K562 (cell line): ENCODE data around the gene GLYAT. TPM values are rescaled to one million over a fixed set of nuclear protein-coding genes. Genes with fewer than 3 reads are reported as not detected.

Experiments used
- ATAC-seq: fragments of 200-7000 bp; cut with Tn5 transposase; 3 replicates; pipeline ENCODE4 v1.9.1; 2020; ENCODE audit warnings: moderate library complexity
- BruUV-seq: library from RNA; stranded (reverse); fragments of 400-500 nt; replicated peaks from 2 replicates; lab custom pipeline; 2021; lab: Mats Ljungman, UMichigan
- CTCF ChIA-PET: fragments of 300-600 bp; formaldehyde crosslinking; extraction: SDS; loops from one replicate; lab custom pipeline; 2021; ENCODE audit warnings: low intra/inter-chr PET ratio; lab: Yijun Ruan, JAX
- POLR2A ChIA-PET: fragments of 300-600, 350-650 bp; sonication (Branson Sonifier 250); formaldehyde crosslinking; extraction: SDS; loops from one replicate; lab custom pipeline; 2021; ENCODE audit warnings: antibody characterized with exemption, inconsistent platforms; lab: Yijun Ruan, JAX
- DNase-seq, 4 experiments: peaks; one replicate each; pipeline versions ENCODE4 v3.0.0 to v3.0.0-alpha.2; 2011 to 2018; ENCODE audit warnings: low spot score in 3 of 4, mixed read lengths in 3 of 4; ENCODE audit errors: extremely low read depth in 1 of 4
- FAIRE-seq: peaks from 2 replicates; lab custom pipeline; 2011; peaks lifted over from hg19 to GRCh38; lab: Jason Lieb, UNC
- H2AFZ ChIP-seq: 2 replicates; pipeline ENCODE4 v1.6.0; 2011; ENCODE audit warnings: low read depth, low read length, control low read depth, inconsistent platforms
- H3K27ac ChIP-seq: fragments of 200-600 bp; 3 replicates; pipeline ENCODE4 v1.8.0; 2011; ENCODE audit warnings: low read depth, mild to moderate bottlenecking, control low read depth, inconsistent platforms, low read length, moderate library complexity, mixed read lengths; ENCODE audit errors: extremely low read depth
- H3K27me3 ChIP-seq, 2 experiments: fragments of 300-600 bp in 1 of 2; 2 replicates in 1 of 2; 3 replicates in 1 of 2; pipeline versions ENCODE4 v1.6.0 to v1.8.0; 2011; ENCODE audit warnings: inconsistent platforms in 2 of 2, low read length in 2 of 2, mild to moderate bottlenecking in 1 of 2, mixed read lengths in 1 of 2, moderate library complexity in 1 of 2; ENCODE audit not compliant: control insufficient read depth in 2 of 2, insufficient read depth in 2 of 2
- H3K36me3 ChIP-seq: fragments of 300-600 bp; 3 replicates; pipeline ENCODE4 v1.8.0; 2011; ENCODE audit warnings: mild to moderate bottlenecking, low read length, inconsistent platforms; ENCODE audit not compliant: control insufficient read depth, insufficient read depth
- H3K4me1 ChIP-seq, 2 experiments: fragments of 200-600 bp in 1 of 2; replicated peaks in 1 of 2; 2 replicates in 1 of 2; 3 replicates in 1 of 2; pipeline versions ENCODE4 v1.5.1 to v1.8.0; 2011; ENCODE audit warnings: inconsistent platforms in 2 of 2, low read length in 2 of 2, mild to moderate bottlenecking in 1 of 2, mixed read lengths in 1 of 2, moderate library complexity in 1 of 2; ENCODE audit not compliant: control insufficient read depth in 2 of 2, insufficient read depth in 2 of 2
- H3K4me2 ChIP-seq: 2 replicates; pipeline ENCODE4 v1.6.1; 2011; ENCODE audit warnings: low read length, control low read depth, inconsistent platforms, mixed read lengths; ENCODE audit not compliant: insufficient read depth
- H3K4me3 ChIP-seq: fragments of 200-600 bp; sonication (generic), shearing (Covaris generic); 2 replicates; pipeline ENCODE4 v1.5.1; 2016; ENCODE audit warnings: control low read depth, inconsistent platforms
- H3K79me2 ChIP-seq: fragments of 200-600 bp; 3 replicates; pipeline ENCODE4 v1.8.0; 2011; ENCODE audit warnings: low read length, inconsistent platforms; ENCODE audit not compliant: control insufficient read depth, insufficient read depth
- H3K9ac ChIP-seq, 2 experiments: 2 replicates each; pipeline versions ENCODE4 v1.6.0 to v1.6.1; 2011; ENCODE audit warnings: low read depth in 2 of 2, low read length in 2 of 2, control low read depth in 1 of 2, inconsistent platforms in 1 of 2, mild to moderate bottlenecking in 1 of 2, mixed read lengths in 1 of 2; ENCODE audit not compliant: insufficient read depth in 1 of 2
- H3K9me1 ChIP-seq: one replicate; pipeline ENCODE4 v1.6.0; 2011; ENCODE audit warnings: inconsistent platforms, mild to moderate bottlenecking, low read length, moderate library complexity; ENCODE audit not compliant: control insufficient read depth, insufficient read depth
- H3K9me3 ChIP-seq: replicated peaks from 2 replicates; pipeline ENCODE4 v1.5.1; 2011; ENCODE audit warnings: low read depth, low read length, inconsistent platforms; ENCODE audit not compliant: control insufficient read depth, insufficient read depth
- H4K20me1 ChIP-seq: replicated peaks from 2 replicates; pipeline ENCODE4 v1.6.1; 2011; ENCODE audit warnings: low read length, inconsistent platforms, mixed read lengths; ENCODE audit not compliant: control insufficient read depth, insufficient read depth
- ARID1B ChIP-seq: fragments of 450-650 bp; IDR thresholded peaks from 2 replicates; pipeline ENCODE4 v1.6.1; 2016; ENCODE audit warnings: antibody characterized with exemption, mild to moderate bottlenecking, inconsistent platforms
- DPF2 ChIP-seq: fragments of 450-650 bp; IDR thresholded peaks from 2 replicates; pipeline ENCODE4 v1.6.1; 2016
- ZFP36 ChIP-seq: fragments of 150-350 bp; IDR thresholded peaks from 2 replicates; pipeline ENCODE4 v1.6.1; 2018; ENCODE audit warnings: low read length, low read depth; ENCODE audit not compliant: partially characterized antibody
- ZNF239 ChIP-seq: fragments of 250-450 bp; sonication (Bioruptor Pico); IDR thresholded peaks from 2 replicates; pipeline ENCODE4 v1.4.0; 2020; ENCODE audit warnings: mild to moderate bottlenecking
- ZNF280B ChIP-seq: fragments of 250-450 bp; sonication (Bioruptor Pico); IDR thresholded peaks from 2 replicates; pipeline ENCODE4 v1.5.1; 2021; ENCODE audit warnings: mild to moderate bottlenecking
- WGBS: fragments of 100-300 bp; shearing (Covaris generic); methylation state at CpG from one replicate; pipeline ENCODE4 v1.1.6; 2016; ENCODE audit warnings: low coverage, mixed read lengths; ENCODE audit not compliant: insufficient coverage; ENCODE audit errors: missing lambda C conversion rate; 5-methylcytosine and 5-hydroxymethylcytosine counted together
- in situ Hi-C: fragments of 300-500 bp; cut with MboI; formaldehyde crosslinking; loops from 4 replicates; pipeline ENCODE4 v1.15.0; 2018; ENCODE audit warnings: inconsistent platforms, mixed read lengths
- intact Hi-C: fragments of 100-400 bp; cut with micrococcal nuclease; formaldehyde crosslinking; loops from 2 replicates; pipeline ENCODE4 v1.14.2; 2022
- polyA plus RNA-seq, 8 experiments: library from polyadenylated mRNA; depleted of rRNA in 4 of 8; stranded (reverse) in 5 of 8; unstranded in 3 of 8; fragments of >200 nt; fragmentation: Nextera tagmentation in 2 of 8; fragmentation: Illumina TruSeq in 1 of 8; extraction: Ambion mirVana in 2 of 8; extraction: Trizol in 1 of 8; gene quantifications; 2 replicates each; pipeline versions ENCODE4 v1.2.1 to v1.2.3, GENCODE V29; 2011 to 2014; ENCODE audit warnings: inconsistent platforms in 1 of 8, missing spikeins in 1 of 8
- total RNA-seq, 7 experiments: library from RNA; depleted of rRNA in 6 of 7; stranded (reverse); fragments of >200 nt in 6 of 7; fragmentation: Illumina TruSeq in 2 of 7; extraction: Trizol in 2 of 7; gene quantifications; 2 replicates each; pipeline versions ENCODE4 v1.2.1 to v1.2.3, GENCODE V29; 2011 to 2021; ENCODE audit warnings: low replicate concordance in 1 of 7

GLYAT gene
- total and polyA plus RNA-seq, 9 of the 15 experiments (the other 6 are each of a cell fraction or from before 2014, with no cell fraction given) = not detected

DNA sequence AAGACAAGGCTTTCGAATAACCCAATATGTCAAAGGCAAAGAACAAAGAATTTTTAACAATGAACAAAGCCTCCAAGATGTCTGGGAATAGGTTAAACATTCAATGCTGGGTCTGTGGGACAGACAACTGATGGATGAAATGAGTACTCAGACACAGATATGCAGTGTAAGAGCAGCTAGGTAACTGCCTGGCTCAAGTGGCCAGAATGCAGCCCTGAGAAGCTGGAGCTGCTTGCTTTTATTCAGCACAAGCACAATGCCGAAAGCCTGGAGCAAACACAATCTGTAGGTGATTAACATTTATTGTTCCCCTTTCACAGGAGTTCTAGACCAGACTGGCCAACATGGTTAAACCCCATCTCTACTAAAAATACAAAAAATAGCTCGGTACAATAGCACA, 24.0 kb downstream of the GLYAT start:
- no peaks in the 10 kb centered on the region for H3K79me2 ChIP-seq
- DNase-seq = no peak

More for the DNA sequence above, 24.0 kb downstream of the GLYAT start:
- H3K9me3 ChIP-seq = no peaks in the 10 kb centered on the region
- no peak for TF ChIP-seq ZNF239
- no peak for TF ChIP-seq ARID1B
- TF ChIP-seq ZFP36 = peak; percentile 69
- TF ChIP-seq ZNF280B = no peak
- TF ChIP-seq DPF2 = no peak
- FAIRE-seq = no peak
- POLR2A ChIA-PET = interaction anchor here (0.9 to 1.0 kb wide), 2 partner anchors 9 to 74 kb away, joined by 3 to 5 read pairs; no protein-coding TSS in a partner anchor
- H3K9me1 ChIP-seq = no peaks in the 10 kb centered on the region
- ATAC-seq = no peak
- H3K4me3 ChIP-seq = no peak overlapping the region
- H3K36me3 ChIP-seq = no peaks in the 10 kb centered on the region
- CTCF ChIA-PET = no interaction called here
- no peak overlapping the region for H3K9ac ChIP-seq
- H3K4me1 ChIP-seq = no peaks in the 10 kb centered on the region
- 27% methylated on average over 3 of the region's 3 CpGs for WGBS
- intact Hi-C loops (no loop called here), in situ Hi-C loops (no loop called here)
- no peak overlapping the region for H3K4me2 ChIP-seq
- BruUV-seq = no TSS peak
- no peak overlapping the region for H2AFZ ChIP-seq
- H3K27ac ChIP-seq = no peak overlapping the region
- H4K20me1 ChIP-seq = no peaks in the 10 kb centered on the region
- H3K27me3 ChIP-seq = no peaks in the 10 kb centered on the region
